ENCODE measurements around the gene RABL3. TPM values are rescaled to one million over a fixed set of nuclear protein-coding genes. Genes with fewer than 3 reads are reported as not detected.
"Not testable (repeated sequence)": the region's sequence is repeated elsewhere in the genome, so short reads cannot be mapped to it uniquely, and the experiment has no call there.

RABL3 gene
- total and polyA plus RNA-seq, 7 donors, result 9.4 to 15.5 (median 12.8) TPM

DNA sequence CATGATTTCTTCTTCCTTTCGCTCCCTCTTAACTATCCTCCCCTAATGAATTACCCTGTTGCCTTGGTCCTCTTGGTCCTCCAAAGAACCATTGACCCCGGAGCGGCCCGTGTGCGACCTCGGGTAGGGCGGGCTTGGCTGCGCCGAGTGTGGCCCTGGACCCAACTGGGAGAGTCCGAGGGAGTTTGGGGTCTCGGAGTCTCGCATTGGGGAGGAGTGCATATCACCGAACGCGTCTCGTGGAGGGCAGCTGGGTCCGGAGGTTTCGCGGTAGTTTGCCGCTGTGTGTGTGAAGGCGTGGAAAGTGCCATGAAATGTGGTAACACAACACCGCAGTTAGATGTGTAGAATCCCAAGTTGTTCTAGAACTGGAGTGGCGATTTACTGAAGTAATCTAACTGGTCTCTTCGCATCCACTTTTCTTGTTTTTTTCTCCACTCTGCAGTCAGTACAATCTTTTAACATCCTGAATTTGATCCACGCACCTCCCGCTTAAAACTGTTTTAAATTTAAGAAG lies 591 bp upstream of the RABL3 start:
- TF ChIP-seq POLR2AphosphoS5 (IDR thresholded peaks at IDR 0.05), result no peak
- TF ChIP-seq CTCF (IDR thresholded peaks at IDR 0.05), result no peak
- TF ChIP-seq POLR2A (IDR thresholded peaks at IDR 0.05), result no peak
- no peak for TF ChIP-seq EP300 (IDR thresholded peaks at IDR 0.05)
- H3K27ac ChIP-seq, result peak overlapping the region; percentile 89 to 93 (median 92)
- peak overlapping the region; percentile 79 to 94 (median 87) for H3K4me3 ChIP-seq
- peak; percentile 72 for DNase-seq
- intact Hi-C loops (cut with DNase I), result loop anchor here (1.0 to 5.0 kb wide), 4 partner anchors 146 to 646 kb away; partner anchors contain the start of genes NDUFB4 and STXBP5L
- H3K9me3 ChIP-seq, result no peaks in the 10 kb centered on the region
- H3K4me1 ChIP-seq, result peaks cover 0 to 19% (median 10%) of the 10 kb centered on the region in 4 donors
- H3K36me3 ChIP-seq, result peaks cover 0 to 5% (median 0%) of the 10 kb centered on the region in 4 donors
- WGBS, 2 donors, result 0% methylated on average over 26 of the region's 26 CpGs
- no peaks in the 10 kb centered on the region for H3K27me3 ChIP-seq

- no peak for DNase-seq
- intact Hi-C loops (cut with DNase I), result loop anchor here (1.0 to 5.0 kb wide), 4 partner anchors 145 to 645 kb away; partner anchors contain the start of genes NDUFB4 and STXBP5L
- Histone ChIP-seq H3K4me1 (peaks cover 0 to 19% (median 10%) of the 10 kb centered on the region in 4 donors), H3K9me3 (no peaks in the 10 kb centered on the region), H3K27me3 (no peaks in the 10 kb centered on the region), H3K36me3 (peaks cover 0 to 5% (median 0%) of the 10 kb centered on the region in 4 donors), H3K27ac (peak overlapping the region; percentile 89 to 93 (median 92)), H3K4me3 (peak overlapping the region; percentile 79 to 94 (median 87))
- TF ChIP-seq POLR2AphosphoS5 (IDR thresholded peaks at IDR 0.05), result peak in 1 of 4 donors; percentile 7
- TF ChIP-seq EP300 (IDR thresholded peaks at IDR 0.05), result no peak
- peak in 1 of 4 experiments; percentile 7 for TF ChIP-seq CTCF (IDR thresholded peaks at IDR 0.05)
- no peak for TF ChIP-seq POLR2A (IDR thresholded peaks at IDR 0.05)
- 9 to 10% methylated on average over 10 of the region's 10 CpGs for WGBS, 2 donors
Observed at GRCh38 chr3:120741837-120742197, 499 bp downstream of the RABL3 start.

DNA sequence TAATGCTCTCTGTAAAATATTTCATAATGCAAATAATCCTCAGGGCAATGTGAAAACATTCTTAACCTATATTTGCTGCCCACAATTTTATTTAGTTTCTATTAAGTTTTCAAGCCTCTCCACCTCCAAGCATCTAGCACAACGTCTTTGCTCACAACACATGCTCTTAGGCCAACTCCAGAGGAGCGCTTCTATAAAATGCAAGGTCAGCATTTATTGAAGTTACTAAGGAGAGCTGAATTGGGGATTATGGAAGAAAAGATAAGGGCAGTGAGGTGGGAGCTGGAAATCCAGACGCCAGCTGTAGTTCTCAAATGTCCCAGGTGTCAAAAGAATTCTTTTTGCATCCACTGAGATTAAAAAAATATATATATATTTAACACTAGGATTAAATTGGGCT lies 996 bp downstream of the RABL3 start:
- 73 to 82% methylated on average over 3 of the region's 3 CpGs for WGBS, 2 donors
- peaks cover 0 to 5% (median 0%) of the 10 kb centered on the region in 4 donors for H3K36me3 ChIP-seq
- intact Hi-C loops (cut with DNase I), result loop anchor here (5.0 kb wide), 3 partner anchors 144 to 644 kb away; partner anchors contain the start of gene NDUFB4

GRCh38 chr3:120738006-120738405 lies 4.3 kb downstream of the RABL3 start:
- 93 to 94% methylated on average over 8 of the region's 8 CpGs for WGBS, 2 donors
- H3K4me1 ChIP-seq; intact Hi-C loops (cut with DNase I): not testable (repeated sequence)

More for the DNA sequence above, 996 bp downstream of the RABL3 start:
- Histone ChIP-seq H3K9me3 (no peaks in the 10 kb centered on the region), H3K4me3 (peak overlapping the region in 3 of 4 donors; percentile 79 to 94 (median 90)), H3K4me1 (peaks cover 0 to 19% (median 10%) of the 10 kb centered on the region in 4 donors), H3K27ac (no peak overlapping the region), H3K27me3 (no peaks in the 10 kb centered on the region)
- DNase-seq, result no peak
- TF ChIP-seq CTCF (IDR thresholded peaks at IDR 0.05), result no peak
- TF ChIP-seq EP300 (IDR thresholded peaks at IDR 0.05), result no peak
- TF ChIP-seq POLR2A (IDR thresholded peaks at IDR 0.05), result no peak
- no peak for TF ChIP-seq POLR2AphosphoS5 (IDR thresholded peaks at IDR 0.05)

GRCh38 chr3:120730576-120731542 lies 11.5 kb downstream of the RABL3 start:
- intact Hi-C loops (cut with DNase I), result no loop called here
- Histone ChIP-seq H3K4me3 (no peak overlapping the region), H3K27me3 (no peaks in the 10 kb centered on the region), H3K36me3 (peaks cover 0 to 5% (median 0%) of the 10 kb centered on the region in 4 donors), H3K27ac (no peak overlapping the region), H3K4me1 (no peaks in the 10 kb centered on the region), H3K9me3 (no peaks in the 10 kb centered on the region)
- no peak for TF ChIP-seq CTCF (IDR thresholded peaks at IDR 0.05)
- no peak for TF ChIP-seq POLR2AphosphoS5 (IDR thresholded peaks at IDR 0.05)
- no peak for TF ChIP-seq POLR2A (IDR thresholded peaks at IDR 0.05)
- no peak for TF ChIP-seq EP300 (IDR thresholded peaks at IDR 0.05)
- WGBS, 2 donors, result 93 to 96% methylated on average over 4 of the region's 4 CpGs
- DNase-seq, result no peak

More at GRCh38 chr3:120738006-120738405, 4.3 kb downstream of the RABL3 start:
- H3K4me3 ChIP-seq, H3K27ac ChIP-seq, H3K36me3 ChIP-seq, DNase-seq, H3K27me3 ChIP-seq, H3K9me3 ChIP-seq: not testable (repeated sequence)

Data from sigmoid colon (tissue), 7 donors.